Measurements from ENCODE around the gene MYO10. TPM values are rescaled to one million over a fixed set of nuclear protein-coding genes. Genes with fewer than 3 reads are reported as not detected.

The MYO10 gene
- total and polyA plus RNA-seq, 9 donors = 10.8 to 35.8 (median 16.3) TPM

DNA sequence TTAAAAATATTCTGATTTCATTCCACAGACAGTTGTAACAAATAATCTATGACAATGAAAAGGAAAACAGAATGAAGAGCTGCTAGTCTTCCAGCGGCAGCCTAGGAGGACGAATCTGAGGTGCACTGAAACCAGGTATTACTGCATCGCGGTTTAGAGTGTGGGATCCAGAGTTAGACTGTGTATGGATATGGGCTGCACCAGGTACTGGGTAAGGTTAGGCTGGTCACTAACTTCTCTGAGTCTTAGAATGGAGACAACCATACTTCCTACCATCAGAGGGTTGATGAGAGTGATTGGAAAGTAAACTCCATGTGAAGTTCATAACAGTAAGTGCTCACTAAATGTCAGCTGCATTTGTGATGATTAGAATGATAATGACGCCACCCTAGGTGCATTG, 158.7 kb downstream of the MYO10 start:
- Histone ChIP-seq H3K36me3 (no peaks in the 10 kb centered on the region), H3K4me3 (no peak overlapping the region), H3K27ac (no peak overlapping the region), H3K9me3 (no peaks in the 10 kb centered on the region), H3K4me1 (ENCODE audit: insufficient read depth) (no peaks in the 10 kb centered on the region), H3K27me3 (no peaks in the 10 kb centered on the region)
- DNase-seq = no peak
- intact Hi-C loops (cut with DNase I) = no loop called here
- WGBS, 3 donors = 94 to 96% (median 94%) methylated on average over 5 of the region's 5 CpGs
- TF ChIP-seq EP300 (IDR thresholded peaks at IDR 0.05) = no peak
- TF ChIP-seq POLR2A (IDR thresholded peaks at IDR 0.05) = no peak
- TF ChIP-seq CTCF (IDR thresholded peaks at IDR 0.05) = no peak

- Histone ChIP-seq H3K9me3 (no peaks in the 10 kb centered on the region), H3K27ac (no peak overlapping the region), H3K27me3 (no peaks in the 10 kb centered on the region), H3K4me3 (no peak overlapping the region), H3K36me3 (no peaks in the 10 kb centered on the region), H3K4me1 (ENCODE audit: insufficient read depth) (no peaks in the 10 kb centered on the region)
- intact Hi-C loops (cut with DNase I) = no loop called here
- 74 to 82% (median 81%) methylated on average over 10 of the region's 10 CpGs for WGBS, 3 donors
- TF ChIP-seq EP300 (IDR thresholded peaks at IDR 0.05) (no peak), CTCF (IDR thresholded peaks at IDR 0.05) (no peak), POLR2A (IDR thresholded peaks at IDR 0.05) (no peak)
- DNase-seq = no peak
These were observed 159.4 kb downstream of the MYO10 start for GRCh38 chr5:16776611-16777251.

DNA sequence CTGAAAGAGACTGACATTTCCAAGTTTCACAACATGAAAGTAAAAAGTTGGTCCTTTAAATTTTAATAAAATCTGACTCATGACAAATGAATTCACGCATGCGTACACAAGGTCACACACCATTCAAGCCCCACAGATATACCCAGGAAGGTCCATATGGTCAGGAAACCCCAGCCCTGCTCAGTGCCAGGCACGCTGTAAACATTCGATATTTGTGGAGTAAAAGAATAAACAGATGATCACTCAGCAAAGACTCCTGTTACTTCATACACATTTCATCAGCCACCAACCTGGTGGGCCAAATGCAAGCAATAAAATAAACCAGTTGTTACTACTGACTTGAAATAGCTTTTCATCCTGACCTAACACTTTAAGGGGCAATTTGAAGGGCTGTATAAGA, 161.3 kb downstream of the MYO10 start:
- DNase-seq = no peak

GRCh38 chr5:16773991-16774390, 162.1 kb downstream of the MYO10 start:
- H3K36me3 ChIP-seq = no peaks in the 10 kb centered on the region
- DNase-seq = no peak
- H3K27ac ChIP-seq = no peak overlapping the region
- intact Hi-C loops (cut with DNase I) = no loop called here
- no peaks in the 10 kb centered on the region for H3K27me3 ChIP-seq
- no peaks in the 10 kb centered on the region for H3K9me3 ChIP-seq
- TF ChIP-seq POLR2A (IDR thresholded peaks at IDR 0.05) (no peak), CTCF (IDR thresholded peaks at IDR 0.05) (no peak), EP300 (IDR thresholded peaks at IDR 0.05) (no peak)
- no peaks in the 10 kb centered on the region for H3K4me1 ChIP-seq (ENCODE audit: insufficient read depth)
- 69 to 74% (median 70%) methylated on average over 3 of the region's 3 CpGs for WGBS, 3 donors
- H3K4me3 ChIP-seq = no peak overlapping the region

More for the DNA sequence above, 161.3 kb downstream of the MYO10 start:
- H3K36me3 ChIP-seq = no peaks in the 10 kb centered on the region
- H3K27me3 ChIP-seq = no peaks in the 10 kb centered on the region
- no peaks in the 10 kb centered on the region for H3K9me3 ChIP-seq
- H3K4me3 ChIP-seq = no peak overlapping the region
- H3K4me1 ChIP-seq (ENCODE audit: insufficient read depth) = no peaks in the 10 kb centered on the region
- intact Hi-C loops (cut with DNase I) = no loop called here
- 67 to 94% (median 87%) methylated on average over 4 of the region's 4 CpGs for WGBS, 3 donors
- H3K27ac ChIP-seq = no peak overlapping the region
- no peak for TF ChIP-seq POLR2A (IDR thresholded peaks at IDR 0.05)
- no peak for TF ChIP-seq CTCF (IDR thresholded peaks at IDR 0.05)
